GM21381 (cell line): ENCODE results near the gene NPAS2.

Experiments
- ATAC-seq: cut with Tn5 transposase; IDR thresholded peaks from one replicate; pipeline ENCODE4 v1.9.1; 2021; ENCODE audit warnings: mild to moderate bottlenecking, moderate library complexity; ENCODE audit not compliant: unreplicated experiment

The NPAS2 gene, protein sequence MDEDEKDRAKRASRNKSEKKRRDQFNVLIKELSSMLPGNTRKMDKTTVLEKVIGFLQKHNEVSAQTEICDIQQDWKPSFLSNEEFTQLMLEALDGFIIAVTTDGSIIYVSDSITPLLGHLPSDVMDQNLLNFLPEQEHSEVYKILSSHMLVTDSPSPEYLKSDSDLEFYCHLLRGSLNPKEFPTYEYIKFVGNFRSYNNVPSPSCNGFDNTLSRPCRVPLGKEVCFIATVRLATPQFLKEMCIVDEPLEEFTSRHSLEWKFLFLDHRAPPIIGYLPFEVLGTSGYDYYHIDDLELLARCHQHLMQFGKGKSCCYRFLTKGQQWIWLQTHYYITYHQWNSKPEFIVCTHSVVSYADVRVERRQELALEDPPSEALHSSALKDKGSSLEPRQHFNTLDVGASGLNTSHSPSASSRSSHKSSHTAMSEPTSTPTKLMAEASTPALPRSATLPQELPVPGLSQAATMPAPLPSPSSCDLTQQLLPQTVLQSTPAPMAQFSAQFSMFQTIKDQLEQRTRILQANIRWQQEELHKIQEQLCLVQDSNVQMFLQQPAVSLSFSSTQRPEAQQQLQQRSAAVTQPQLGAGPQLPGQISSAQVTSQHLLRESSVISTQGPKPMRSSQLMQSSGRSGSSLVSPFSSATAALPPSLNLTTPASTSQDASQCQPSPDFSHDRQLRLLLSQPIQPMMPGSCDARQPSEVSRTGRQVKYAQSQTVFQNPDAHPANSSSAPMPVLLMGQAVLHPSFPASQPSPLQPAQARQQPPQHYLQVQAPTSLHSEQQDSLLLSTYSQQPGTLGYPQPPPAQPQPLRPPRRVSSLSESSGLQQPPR

DNA sequence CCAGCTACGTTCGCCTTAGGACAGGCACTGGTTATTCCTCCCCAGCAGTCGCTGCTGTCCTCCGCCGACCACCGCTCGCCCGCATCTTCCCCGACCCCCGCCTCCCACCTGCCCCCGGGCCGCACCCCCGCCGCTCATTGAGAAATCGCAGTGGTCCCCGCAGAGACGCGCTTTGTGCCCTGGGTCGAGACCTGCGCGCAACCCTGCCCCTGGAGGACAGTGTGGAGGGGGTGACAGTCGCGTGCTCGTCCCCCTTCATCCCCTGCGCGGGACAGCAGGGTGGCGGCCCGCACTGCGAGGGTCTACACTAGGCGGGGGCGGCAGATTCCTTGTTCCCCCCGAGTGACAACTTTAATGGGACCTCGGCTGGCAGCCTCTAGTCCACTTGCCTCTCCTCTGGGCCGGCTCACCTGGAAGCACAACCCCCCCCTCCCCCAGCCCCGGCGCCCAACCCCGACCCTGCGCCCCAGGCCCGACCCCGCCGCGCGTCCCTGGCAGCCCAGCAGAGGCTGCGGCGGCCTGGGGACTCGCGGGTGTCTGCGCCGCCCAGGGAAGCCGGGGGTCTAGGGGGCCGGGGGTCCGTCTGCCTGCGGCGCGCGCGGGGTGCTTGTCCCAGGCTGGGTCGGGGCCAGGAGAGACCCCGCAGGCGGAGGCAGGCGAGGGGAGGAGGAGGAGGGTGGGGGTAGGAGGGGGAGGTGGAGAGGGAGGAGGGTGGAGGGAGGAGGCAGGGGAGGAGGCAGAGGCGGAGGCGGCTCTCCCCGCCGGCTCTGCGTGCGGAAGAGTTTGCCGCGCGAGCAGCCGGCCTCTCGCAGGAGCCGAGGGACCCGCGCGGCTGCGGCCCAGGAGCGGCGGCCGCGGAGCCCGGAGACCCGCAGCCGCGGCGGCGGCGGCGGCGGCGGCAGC is at the start of gene NPAS2:
NPAS2 (plus strand) TSS at position 770 of the 903 bp plus-strand sequence. CDS start 84,616 bp downstream, outside the sequence.
- ATAC-seq: no peak

DNA sequence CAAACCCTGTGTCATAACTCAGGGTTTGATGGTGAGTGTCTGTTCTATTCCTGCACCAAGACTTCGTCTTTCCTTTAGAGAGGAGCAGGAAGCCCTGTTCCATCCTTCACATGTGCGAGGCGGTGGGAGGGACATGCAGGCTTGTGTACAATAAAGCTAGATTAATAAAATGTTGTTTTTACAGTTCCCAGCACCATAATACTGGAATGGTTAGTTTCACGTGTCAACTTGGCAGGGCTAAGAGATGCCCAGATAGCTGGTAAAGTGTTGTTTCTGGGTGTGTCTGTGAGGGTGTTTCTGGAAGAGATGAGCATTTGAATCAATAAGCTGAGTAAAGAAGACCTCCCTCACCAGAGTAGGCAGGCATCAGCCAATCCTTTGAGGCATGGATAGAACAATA is 48.8 kb upstream of the NPAS2 start:
- ATAC-seq: no peak

DNA sequence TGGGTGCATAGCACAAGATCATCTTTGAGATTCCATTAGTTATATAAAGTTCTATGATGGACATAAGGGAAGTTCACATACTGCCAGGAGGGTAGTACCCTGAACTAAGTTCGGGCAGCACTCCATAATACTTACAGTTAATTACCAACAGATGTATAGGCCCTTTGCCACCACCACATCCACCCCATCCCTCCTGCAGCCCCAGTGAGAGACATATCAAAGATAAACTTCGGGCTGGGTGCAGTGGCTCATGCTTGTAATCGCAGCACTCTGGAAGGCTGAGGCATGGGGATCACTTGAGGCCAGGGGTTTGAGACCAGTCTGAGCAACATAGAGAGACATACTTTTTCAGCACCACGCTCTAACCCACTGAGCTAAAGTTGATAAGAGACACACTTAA is 46.4 kb upstream of the NPAS2 start:
- no peak for ATAC-seq

DNA sequence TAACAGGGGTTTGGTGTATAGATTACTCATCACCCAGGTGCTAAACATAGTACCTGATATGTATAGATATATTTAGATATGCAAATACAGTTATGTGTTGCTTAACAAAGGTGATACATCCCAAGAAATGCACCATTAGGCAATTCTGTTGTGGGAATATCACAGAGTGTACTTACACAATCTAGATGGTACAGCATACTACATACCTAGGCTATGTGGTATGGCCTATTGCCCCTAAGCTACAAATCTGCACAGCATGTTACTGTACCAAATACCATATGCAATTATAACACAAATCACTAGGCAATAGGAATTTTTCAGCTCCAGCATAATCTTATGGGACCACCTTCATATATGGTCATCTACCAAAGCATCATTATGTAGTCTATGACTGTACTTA is 43.5 kb upstream of the NPAS2 start:
- ATAC-seq: no peak

DNA sequence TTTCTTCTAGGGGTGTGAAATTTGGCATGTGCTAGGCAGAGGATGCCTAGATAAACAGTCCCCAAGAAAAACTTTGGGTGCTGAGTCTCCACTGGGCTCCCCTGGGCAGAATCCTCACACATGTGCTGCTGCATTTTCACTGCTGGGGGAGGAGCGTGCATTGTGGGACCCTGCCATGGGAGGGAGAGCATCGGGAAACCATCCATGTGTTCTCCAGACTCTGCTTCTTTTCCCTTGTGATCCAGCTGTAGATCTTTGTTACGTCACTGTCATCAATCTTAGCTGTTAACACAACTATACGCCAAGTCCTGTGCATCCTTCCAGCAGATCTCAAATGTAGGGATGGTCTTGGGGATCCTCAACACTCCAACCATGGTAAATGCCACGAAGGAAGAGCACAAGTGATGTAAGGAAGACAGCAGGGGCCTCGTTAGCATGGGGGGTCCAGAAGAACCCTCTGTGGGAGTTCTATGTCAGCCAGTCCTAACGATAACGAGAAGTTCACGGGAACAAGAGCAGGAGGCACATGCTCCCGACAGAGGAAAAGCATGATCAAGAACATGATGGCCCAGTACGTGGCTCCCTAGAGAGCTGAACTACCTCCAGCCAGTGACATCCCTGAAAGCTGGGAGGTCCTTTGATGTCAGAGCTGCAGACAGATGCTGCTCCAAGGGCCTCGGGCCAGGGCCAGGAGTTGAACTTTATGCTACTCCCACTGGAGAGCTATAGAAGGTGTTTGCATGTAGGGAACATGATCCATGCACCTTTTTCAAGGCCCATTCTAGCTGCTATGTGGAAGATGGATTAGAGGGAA is 41.1 kb upstream of the NPAS2 start:
- no peak for ATAC-seq

DNA sequence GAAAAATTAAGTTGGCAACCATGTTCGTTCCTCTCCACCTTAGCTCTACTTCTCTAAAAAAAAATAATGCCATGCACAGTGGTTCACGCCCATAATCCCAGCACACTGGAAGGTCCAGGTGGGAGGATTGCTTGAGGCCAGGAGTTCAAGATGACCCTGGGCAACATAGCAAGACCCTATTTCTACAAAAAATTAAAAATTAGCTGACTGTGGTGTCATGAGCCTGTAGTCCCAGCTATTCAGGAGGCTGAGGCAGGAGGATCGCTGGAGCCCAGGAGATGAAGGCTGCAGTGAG is 40.1 kb upstream of the NPAS2 start:
- ATAC-seq: no peak

DNA sequence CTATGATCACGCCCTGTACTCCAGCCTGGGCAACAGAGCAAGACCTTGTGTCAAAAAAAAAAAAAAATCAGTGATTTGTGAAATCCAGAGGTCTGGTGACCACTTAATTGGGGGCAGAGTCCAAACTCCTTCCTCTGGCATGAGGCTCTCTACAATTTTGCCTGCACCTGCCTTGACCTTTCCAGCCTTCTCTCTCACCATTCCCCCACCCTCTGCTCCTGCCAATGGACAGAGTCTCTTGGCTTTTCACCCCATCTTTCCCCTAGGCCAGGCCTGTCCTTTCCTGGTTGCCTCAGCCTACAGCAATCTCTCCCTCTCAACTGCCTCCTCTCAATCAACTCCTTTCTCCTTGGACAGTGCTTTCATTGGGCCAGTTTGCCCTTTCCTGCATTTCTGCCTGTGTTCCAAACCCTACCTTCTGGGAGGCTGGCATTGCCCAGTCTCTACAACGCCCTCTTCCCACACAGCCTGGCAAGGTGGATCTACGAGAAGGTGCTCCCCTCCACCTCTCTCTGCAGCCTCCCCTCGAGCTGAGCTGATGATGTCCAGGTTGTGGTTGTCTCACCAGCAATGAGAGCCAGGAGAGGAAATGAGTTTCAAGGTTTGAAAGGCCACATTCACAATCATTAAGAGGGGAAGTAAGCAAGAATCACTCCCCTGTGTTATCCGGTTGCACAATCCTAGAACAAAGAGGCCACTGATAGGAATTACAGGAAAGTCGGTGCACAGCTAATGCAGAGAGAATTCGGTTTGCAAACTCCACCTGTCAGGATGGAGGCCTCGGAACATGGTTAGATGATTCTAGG is 39.5 kb upstream of the NPAS2 start:
- ATAC-seq: no peak

DNA sequence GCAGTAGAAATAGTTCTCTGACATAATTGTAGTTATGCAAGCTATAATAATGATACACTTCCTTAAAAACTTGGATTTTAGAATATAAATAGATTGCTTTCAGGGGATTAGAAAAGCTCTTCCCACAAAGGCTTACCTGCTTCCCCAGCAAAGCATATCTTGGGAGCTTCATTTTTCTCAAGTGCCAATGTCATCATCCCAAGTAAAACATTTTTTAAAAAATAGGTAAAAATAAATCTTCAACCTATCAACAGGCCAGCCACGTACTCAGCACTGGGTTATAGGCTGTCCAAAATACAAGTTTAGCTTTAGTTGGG is 39.0 kb upstream of the NPAS2 start:
- ATAC-seq: no peak

DNA sequence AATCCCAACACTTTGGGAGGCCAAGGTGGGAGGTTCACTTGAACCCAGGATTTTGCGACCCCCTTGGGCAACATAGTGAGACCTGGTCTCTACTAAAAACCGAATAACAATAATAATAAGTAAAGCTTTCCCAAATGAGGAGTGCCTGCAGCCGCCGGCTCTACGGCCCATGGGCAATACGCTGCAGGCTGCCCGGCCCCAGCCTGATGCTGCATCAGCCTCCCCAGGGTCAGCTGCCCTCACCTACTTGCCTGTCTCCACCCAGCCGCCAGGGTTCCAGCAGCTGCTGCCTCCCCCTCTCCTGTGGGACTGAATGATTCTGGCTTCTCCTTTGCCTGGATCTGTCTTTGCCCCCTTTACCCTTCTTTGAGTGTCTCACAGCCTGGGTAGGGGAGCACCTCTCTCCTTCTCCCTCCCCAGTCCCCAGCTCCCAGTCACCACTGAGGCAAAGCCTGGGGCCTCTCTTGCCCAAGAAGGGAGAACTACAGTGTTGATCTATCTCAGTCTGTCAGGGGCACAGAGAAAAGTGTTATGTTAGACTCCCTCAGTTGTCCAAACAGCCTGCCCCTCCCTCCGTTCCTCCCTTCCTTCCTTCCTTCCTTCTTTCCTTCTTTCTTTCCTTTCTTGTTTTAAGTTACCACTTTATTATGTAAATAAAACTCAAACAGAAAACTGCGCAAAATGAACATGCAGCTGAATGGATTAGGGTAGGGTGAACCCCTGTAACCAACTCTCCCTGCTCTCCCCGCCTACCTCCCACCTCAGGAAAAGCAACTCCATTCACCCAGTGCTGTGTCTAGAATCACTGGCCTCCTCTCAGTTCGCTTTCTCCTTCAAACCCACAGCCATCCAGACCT is 38.2 kb upstream of the NPAS2 start:
- ATAC-seq: no peak

DNA sequence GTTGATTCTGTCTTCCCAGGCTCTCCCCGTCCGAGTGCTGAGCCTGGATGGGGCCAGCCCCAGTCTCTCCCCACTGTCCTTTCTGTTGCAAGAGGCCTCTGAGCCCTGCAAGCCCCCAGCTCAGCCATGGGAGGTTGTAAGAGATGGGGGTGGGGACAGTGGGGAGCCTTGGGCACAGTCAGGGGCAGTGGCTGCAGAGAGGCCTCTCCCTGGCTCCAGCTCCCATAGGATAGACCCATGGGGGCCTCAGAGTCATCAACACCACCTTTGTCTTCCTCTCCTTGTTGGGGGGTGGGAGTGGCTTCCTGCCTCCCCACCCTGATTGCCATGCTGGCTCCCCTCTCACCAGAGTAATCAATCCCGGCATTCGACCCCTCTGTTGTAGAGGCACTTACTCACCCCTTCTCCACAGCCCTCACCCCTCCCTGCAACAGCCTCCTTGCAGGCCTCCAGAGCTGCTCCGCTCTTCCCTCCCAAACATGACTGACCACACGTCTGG is 37.5 kb upstream of the NPAS2 start:
- no peak for ATAC-seq

DNA sequence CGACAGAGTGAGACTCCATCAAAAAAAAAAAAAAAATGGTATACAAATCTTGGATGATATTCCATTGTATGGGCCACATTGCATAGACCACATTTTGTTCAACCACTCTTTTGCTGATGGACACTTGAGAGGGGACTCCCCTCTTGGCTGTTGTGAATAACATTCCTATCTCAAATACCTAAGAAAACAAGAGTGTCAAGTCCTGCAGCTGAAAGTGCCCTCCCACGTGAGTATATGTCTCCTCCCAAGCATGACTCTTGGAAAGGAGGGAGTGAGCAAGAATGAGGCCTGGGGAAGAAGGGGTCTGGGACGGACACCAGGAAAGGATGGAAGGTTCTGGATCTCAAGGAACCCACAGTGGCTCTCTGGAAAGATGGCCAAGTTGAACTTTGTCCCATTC is 36.0 kb upstream of the NPAS2 start:
- no peak for ATAC-seq

DNA sequence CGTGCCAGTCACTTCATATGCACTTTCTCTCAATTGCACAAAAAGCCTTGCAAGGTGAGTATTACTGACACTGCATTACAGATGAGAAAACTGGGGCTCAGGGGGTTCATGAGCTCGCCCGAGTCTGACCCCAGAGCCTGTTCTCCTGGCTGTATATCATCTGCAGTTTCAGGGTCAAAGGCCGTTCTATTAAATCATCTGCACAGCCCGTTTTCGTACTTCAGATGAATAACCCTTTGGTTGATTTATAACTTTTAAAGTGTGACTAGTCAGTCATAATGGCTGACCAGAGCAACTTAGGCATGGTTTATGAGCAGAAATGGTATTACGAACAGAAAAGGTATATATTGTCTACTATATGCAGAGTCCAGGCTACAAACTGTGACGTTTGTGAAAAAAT is 35.3 kb upstream of the NPAS2 start:
- no peak for ATAC-seq

DNA sequence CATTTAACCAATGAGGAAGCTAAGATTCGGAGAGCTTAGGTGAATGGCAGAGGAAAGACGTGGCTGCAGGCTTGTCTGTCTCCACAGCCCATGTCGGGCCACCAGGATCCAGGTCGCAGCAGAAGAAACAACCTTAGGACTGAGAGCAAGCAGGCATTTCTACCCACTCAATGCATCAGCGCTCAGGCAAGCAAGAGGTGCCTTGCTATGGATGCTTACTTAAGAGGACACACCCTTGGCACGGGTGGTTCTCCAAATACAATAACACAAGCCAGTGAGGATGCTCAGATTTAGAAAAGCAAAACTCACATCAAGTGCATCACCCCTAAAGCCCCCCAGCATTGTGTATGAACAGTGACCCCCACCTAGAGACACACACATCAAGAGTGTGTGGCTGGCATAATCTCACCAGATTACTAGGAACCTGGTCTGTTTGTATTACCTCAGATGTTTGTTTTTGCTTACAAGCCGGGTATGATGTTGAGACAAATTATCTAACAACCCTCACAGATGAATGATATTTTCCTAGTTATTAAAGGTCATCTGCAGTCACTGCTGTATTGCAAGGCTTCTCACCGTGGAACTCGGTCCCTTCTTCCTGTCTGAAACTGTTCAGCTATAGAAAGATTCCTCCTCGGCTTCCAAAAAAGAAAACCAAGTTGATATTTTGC is 34.2 kb upstream of the NPAS2 start:
- no peak for ATAC-seq

DNA sequence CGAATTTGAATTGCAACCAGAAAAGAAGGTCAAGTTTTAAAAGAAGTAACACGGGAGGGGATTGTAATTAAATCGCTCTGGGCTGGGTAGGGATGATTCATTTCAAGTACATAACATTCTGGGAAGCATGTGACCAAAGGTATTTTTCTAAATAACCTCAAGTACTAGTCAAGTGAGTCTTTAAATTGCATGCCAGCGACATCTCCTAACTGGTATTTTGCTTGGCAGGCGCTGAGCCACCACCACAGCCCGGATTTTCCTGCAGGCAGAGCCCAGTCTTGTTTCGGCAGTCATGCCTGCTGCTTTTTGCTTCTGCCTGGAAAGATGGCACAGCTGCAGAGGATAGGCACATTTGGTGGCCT is 33.7 kb upstream of the NPAS2 start:
- ATAC-seq: no peak

DNA sequence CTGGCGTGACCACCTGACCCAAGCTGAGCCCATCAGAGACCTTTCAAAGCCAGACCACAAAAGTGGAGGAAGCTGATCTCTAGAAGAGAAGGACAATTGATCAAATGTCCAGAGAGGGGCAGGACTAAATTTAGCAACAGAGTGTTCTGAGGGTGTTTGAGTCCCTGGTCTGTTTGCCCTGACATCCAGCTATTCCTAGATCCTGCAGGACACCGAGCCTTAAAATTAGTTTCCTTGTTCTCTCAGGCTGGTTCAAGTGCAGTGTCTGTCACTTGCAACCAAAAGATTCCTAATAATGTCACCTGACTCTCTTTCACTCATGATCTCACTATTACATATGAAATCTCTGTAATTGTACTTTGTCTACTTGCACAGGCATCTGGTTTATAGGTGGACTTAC is 33.0 kb upstream of the NPAS2 start:
- no peak for ATAC-seq

DNA sequence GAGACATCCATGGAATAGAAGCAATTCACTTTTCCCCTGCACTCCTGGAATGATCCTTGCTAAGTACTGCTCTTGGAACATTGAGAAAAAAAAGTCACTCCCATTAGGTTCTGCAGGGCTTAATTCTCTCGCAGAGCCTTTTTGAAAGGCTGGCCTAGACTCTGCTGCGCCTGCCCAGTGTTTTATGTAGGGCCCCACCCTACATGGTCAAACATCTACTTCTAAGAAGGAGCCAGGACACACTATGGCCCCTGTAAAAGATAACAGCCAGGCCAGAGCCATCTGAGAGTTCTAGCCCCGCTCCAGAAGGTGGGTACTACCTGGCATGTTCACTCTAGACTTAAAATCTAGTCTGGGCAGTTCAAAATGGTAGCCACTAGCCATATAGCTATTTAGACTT is 30.6 kb upstream of the NPAS2 start:
- no peak for ATAC-seq

DNA sequence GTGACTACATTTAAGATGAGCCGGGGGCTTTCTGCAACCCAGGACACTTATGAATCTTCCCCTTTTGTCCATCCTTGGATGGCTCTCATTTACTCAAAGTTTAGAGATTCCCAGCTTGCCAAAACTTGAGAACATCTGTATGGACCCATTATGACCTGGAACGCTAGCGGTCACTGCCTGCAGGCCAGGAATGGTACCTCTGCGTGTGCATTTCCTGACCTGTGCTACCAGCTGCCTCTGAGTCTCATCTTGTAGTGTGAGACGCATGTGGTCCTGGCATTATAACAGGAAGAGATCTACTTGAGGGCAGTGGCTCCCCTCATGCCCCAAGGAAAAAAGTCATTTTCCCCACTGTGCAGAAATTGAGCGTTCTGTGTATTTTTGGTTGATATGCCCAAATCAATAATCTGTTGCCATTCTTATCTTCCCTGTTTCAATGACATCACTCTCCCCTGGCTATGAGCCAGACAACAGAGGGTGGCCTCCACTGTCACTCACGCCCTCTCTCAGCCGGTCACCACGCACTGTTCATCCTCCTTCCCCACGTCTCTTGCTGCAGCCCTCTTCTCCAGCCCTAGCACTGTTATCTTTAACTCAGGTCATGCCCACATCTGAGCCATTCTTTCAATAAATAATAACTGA is 28.5 kb upstream of the NPAS2 start:
- no peak for ATAC-seq

DNA sequence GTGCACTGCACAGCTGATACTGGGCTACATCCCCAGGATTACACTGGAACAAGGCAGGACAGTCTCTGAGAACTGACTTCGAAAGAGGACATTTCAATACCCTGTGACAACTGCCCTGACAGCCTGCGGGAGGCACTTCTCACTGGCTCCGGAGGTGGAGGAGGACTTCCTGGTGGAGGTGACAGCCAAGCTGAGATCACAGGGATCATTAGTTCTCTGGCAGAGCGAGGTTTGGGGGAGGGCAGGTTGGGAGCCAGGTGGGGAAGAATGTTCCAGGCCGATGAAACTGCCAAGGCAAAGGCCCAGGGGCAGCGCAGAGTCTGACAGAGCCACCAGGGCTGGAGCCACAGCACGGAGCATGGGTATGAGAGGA is 28.0 kb upstream of the NPAS2 start:
- no peak for ATAC-seq
